PFSK-1 (cell line): ENCODE results near the gene TMEM59L.

Source experiments
- FOXP2 ChIP-seq: optimal IDR thresholded peaks from 2 replicates; pipeline ENCODE3; 2011; ENCODE audit warnings: borderline replicate concordance, control low read depth, inconsistent platforms; ENCODE audit not compliant: insufficient read depth; ENCODE audit errors: extremely low read length, extremely low read depth
- POLR2AphosphoS5 ChIP-seq: IDR thresholded peaks from 2 replicates; pipeline ENCODE4 v1.6.1; 2012; ENCODE audit warnings: low read depth, mild to moderate bottlenecking, control low read depth, low read length, moderate library complexity
- REST ChIP-seq, 2 experiments: IDR thresholded peaks; 2 replicates each; pipeline versions ENCODE4 v1.6.1 to v1.8.0; 2011 to 2012; ENCODE audit warnings: low read depth in 2 of 2, low read length in 2 of 2, control low read depth in 1 of 2, inconsistent platforms in 1 of 2, mild to moderate bottlenecking in 1 of 2, moderate library complexity in 1 of 2; ENCODE audit not compliant: insufficient read depth in 1 of 2
- SIN3A ChIP-seq: IDR thresholded peaks from 2 replicates; pipeline ENCODE4 v1.6.1; 2012; ENCODE audit warnings: mild to moderate bottlenecking, low read length, moderate library complexity, borderline replicate concordance; ENCODE audit not compliant: insufficient read depth
- TAF1 ChIP-seq: IDR thresholded peaks from 2 replicates; pipeline ENCODE4 v1.6.1; 2012; ENCODE audit warnings: low read length, control low read depth, borderline replicate concordance; ENCODE audit not compliant: insufficient read depth

TMEM59L gene

GRCh38 chr19:18668252-18668631, 55.6 kb downstream of the TMEM59L start:
- TF ChIP-seq FOXP2 = no peak

GRCh38 chr19:18668744-18669523, 56.3 kb downstream of the TMEM59L start:
- TF ChIP-seq TAF1 (no peak), POLR2AphosphoS5 (no peak), REST (IDR thresholded peaks at IDR 0.05; ENCODE audit: insufficient read depth in 1 of 2, low read depth in 2 of 2, low read length in 2 of 2) (no peak), SIN3A (no peak), FOXP2 (no peak)

GRCh38 chr19:18669524-18669817, 56.8 kb downstream of the TMEM59L start:
- TF ChIP-seq POLR2AphosphoS5 = no peak
- no peak for TF ChIP-seq REST (IDR thresholded peaks at IDR 0.05; ENCODE audit: insufficient read depth in 1 of 2, low read depth in 2 of 2, low read length in 2 of 2)
- TF ChIP-seq FOXP2 = no peak
- no peak for TF ChIP-seq TAF1
- no peak for TF ChIP-seq SIN3A

GRCh38 chr19:18669883-18670282, 57.2 kb downstream of the TMEM59L start:
- TF ChIP-seq SIN3A (no peak), REST (IDR thresholded peaks at IDR 0.05; ENCODE audit: insufficient read depth in 1 of 2, low read depth in 2 of 2, low read length in 2 of 2) (no peak), TAF1 (no peak), FOXP2 (no peak), POLR2AphosphoS5 (no peak)

- no peak for TF ChIP-seq REST (IDR thresholded peaks at IDR 0.05; ENCODE audit: insufficient read depth in 1 of 2, low read depth in 2 of 2, low read length in 2 of 2)
These were observed 57.6 kb downstream of the TMEM59L start for GRCh38 chr19:18670312-18670711.
